Measurements from ENCODE around the gene NGEF.

GRCh38 chr2:232919141-232919540 lies 93.9 kb downstream of the NGEF start:
- TF ChIP-seq CTCF (conservative IDR thresholded peaks at IDR 0.05; ENCODE audit: low read depth, low read length) (no peak), EZH2phosphoT487 (IDR thresholded peaks at IDR 0.05; ENCODE audit: borderline replicate concordance, low read length) (no peak), EZH2 (IDR thresholded peaks at IDR 0.05; ENCODE audit: low read length, unreplicated experiment) (no peak)
